Heart left ventricle (tissue), 13 donors: ENCODE results near the gene PRXL2B.

ENCODE experiments used
- POLR2A ChIP-seq, 2 donors: fragments of 450-650 bp; IDR thresholded peaks; one replicate each; pipeline ENCODE4 v1.6.1; 2017; ENCODE audit warnings: antibody characterized with exemption in 2 of 2, mild to moderate bottlenecking in 2 of 2, moderate library complexity in 2 of 2
- TF ChIP-seq, protein P1 (sequence below), 12 donors: fragments of 200-600 bp; sonication (generic) in 4 of 12; IDR thresholded peaks; one replicate each; pipeline versions ENCODE4 v1.5.0 to v1.8.0; 2018 to 2022; ENCODE audit warnings: antibody characterized with exemption in 12 of 12, mild to moderate bottlenecking in 5 of 12
- donor health status: ischemic (EF 13 %, LVEDD 7.1; RV severe dilation, severe dysfunction).
- donor health status: DM: no; HTN: yes; CAD: no.
- donor health status: DM: no; HTN: no; CAD: no.
- donor health status: ischemic (EF 25% LVEDD 6.9; RV normal size, moderate dysfunction).
- donor health status: ischemic (EF 25% LVEDD 5.7; RV mildly dilated, moderate dysfunction).
- donor health status: ischemic (EF 35%, LVEDD 5.7; RV mildly dilated, moderate dysfunction).
- donor health status: nonischemic (EF 11% LVEDD 7.7; RV severe dilation, severe dysfunction).
- donor health status: DM: yes; HTN: yes; CAD: no.
- donor health status: PGD.
- donor health status: ischemic (EF 29% LVEDD 5.4; RV normal size, mild dysfunction).
- donor health status: nonischemic (EF 23%, LVEDD 6.1; RV moderate dilation, normal function).

GRCh38 chr1:2566101-2567045 is 20.2 kb upstream of the PRXL2B start:
- TF ChIP-seq POLR2A (IDR thresholded peaks at IDR 0.05), result no peak
- TF ChIP-seq, protein P1, sequence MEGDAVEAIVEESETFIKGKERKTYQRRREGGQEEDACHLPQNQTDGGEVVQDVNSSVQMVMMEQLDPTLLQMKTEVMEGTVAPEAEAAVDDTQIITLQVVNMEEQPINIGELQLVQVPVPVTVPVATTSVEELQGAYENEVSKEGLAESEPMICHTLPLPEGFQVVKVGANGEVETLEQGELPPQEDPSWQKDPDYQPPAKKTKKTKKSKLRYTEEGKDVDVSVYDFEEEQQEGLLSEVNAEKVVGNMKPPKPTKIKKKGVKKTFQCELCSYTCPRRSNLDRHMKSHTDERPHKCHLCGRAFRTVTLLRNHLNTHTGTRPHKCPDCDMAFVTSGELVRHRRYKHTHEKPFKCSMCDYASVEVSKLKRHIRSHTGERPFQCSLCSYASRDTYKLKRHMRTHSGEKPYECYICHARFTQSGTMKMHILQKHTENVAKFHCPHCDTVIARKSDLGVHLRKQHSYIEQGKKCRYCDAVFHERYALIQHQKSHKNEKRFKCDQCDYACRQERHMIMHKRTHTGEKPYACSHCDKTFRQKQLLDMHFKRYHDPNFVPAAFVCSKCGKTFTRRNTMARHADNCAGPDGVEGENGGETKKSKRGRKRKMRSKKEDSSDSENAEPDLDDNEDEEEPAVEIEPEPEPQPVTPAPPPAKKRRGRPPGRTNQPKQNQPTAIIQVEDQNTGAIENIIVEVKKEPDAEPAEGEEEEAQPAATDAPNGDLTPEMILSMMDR (IDR thresholded peaks at IDR 0.05), result no peak
